H1 (cell line): ENCODE data around the gene SLC2A3. TPM values are rescaled to one million over a fixed set of nuclear protein-coding genes. Genes with fewer than 3 reads are reported as not detected.

ENCODE experiments used
- CTCF ChIA-PET: fragments of 300-600 bp; sonication (Branson Sonifier 250); formaldehyde crosslinking; loops from one replicate; lab custom pipeline; 2021; ENCODE audit not compliant: partially characterized antibody; lab: Charles Lee
- POLR2A ChIA-PET: fragments of 300-600 bp; sonication (Branson Sonifier 250); formaldehyde crosslinking; loops from one replicate; lab custom pipeline; 2021; ENCODE audit warnings: inconsistent platforms; ENCODE audit not compliant: partially characterized antibody; lab: Charles Lee
- DNase-seq, 2 experiments: peaks; one replicate each; pipeline versions ENCODE4 v3.0.0 to v3.0.0-alpha.2; 2010 to 2022; ENCODE audit warnings: low spot score in 2 of 2, low read depth in 1 of 2, mixed read lengths in 1 of 2
- FAIRE-seq: peaks from 2 replicates; lab custom pipeline; 2011; peaks lifted over from hg19 to GRCh38; lab: Jason Lieb, UNC
- H2AFZ ChIP-seq: 2 replicates; pipeline ENCODE4 v1.8.1; 2012; ENCODE audit warnings: low read length, inconsistent platforms
- H2AK5ac ChIP-seq: 2 replicates; pipeline ENCODE4 v1.6.1; 2013; ENCODE audit warnings: low read depth, low read length
- H2BK120ac ChIP-seq: replicated peaks from 2 replicates; pipeline ENCODE3; 2013; ENCODE audit warnings: low read depth, low read length, inconsistent platforms
- H2BK12ac ChIP-seq: 2 replicates; pipeline ENCODE4 v1.6.1; 2013; ENCODE audit warnings: low read depth, low read length
- H2BK15ac ChIP-seq: 2 replicates; pipeline ENCODE4 v1.6.1; 2013; ENCODE audit warnings: low read length
- H2BK20ac ChIP-seq: 2 replicates; pipeline ENCODE4 v1.6.1; 2013; ENCODE audit warnings: low read length
- H2BK5ac ChIP-seq: 2 replicates; pipeline ENCODE4 v1.6.1; 2013; ENCODE audit warnings: low read depth, low read length
- H3K14ac ChIP-seq: 2 replicates; pipeline ENCODE4 v1.6.1; 2013; ENCODE audit warnings: inconsistent platforms; ENCODE audit not compliant: insufficient read length
- H3K18ac ChIP-seq: 2 replicates; pipeline ENCODE4 v1.6.1; 2013; ENCODE audit warnings: low read length; ENCODE audit errors: extremely low read depth
- H3K23ac ChIP-seq: 2 replicates; pipeline ENCODE4 v1.6.1; 2013; ENCODE audit warnings: inconsistent platforms; ENCODE audit not compliant: insufficient read length
- H3K23me2 ChIP-seq: 2 replicates; pipeline ENCODE4 v1.6.1; 2013; ENCODE audit warnings: low read depth, low read length
- H3K27ac ChIP-seq: 2 replicates; pipeline ENCODE4 v1.6.1; 2011; ENCODE audit warnings: low read depth, low read length, inconsistent platforms
- H3K27me3 ChIP-seq, 4 experiments: replicated peaks in 1 of 4; 1 replicate in 1 of 4; 2 replicates in 3 of 4; pipeline versions ENCODE4 v1.6.1 to v1.8.1; 2011 to 2013; ENCODE audit warnings: low read length in 3 of 4, mild to moderate bottlenecking in 3 of 4, inconsistent platforms in 2 of 4, mixed read lengths in 2 of 4, moderate library complexity in 1 of 4; ENCODE audit not compliant: control insufficient read depth in 3 of 4, insufficient read depth in 3 of 4; ENCODE audit errors: extremely low read depth in 1 of 4
- H3K36me3 ChIP-seq, 4 experiments: 2 replicates each; pipeline versions ENCODE4 v1.6.1 to v1.8.1; 2011 to 2013; ENCODE audit warnings: mild to moderate bottlenecking in 4 of 4, low read length in 3 of 4, moderate library complexity in 2 of 4, control low read depth in 1 of 4, inconsistent platforms in 1 of 4; ENCODE audit not compliant: insufficient read depth in 4 of 4, control insufficient read depth in 2 of 4
- H3K4ac ChIP-seq: replicated peaks from 2 replicates; pipeline ENCODE3; 2013; ENCODE audit warnings: low read length, low read depth, mixed read lengths, inconsistent platforms; ENCODE audit not compliant: insufficient read length
- H3K4me1 ChIP-seq, 4 experiments: replicated peaks in 1 of 4; 1 replicate in 1 of 4; 2 replicates in 3 of 4; pipeline versions ENCODE4 v1.6.1 to v1.8.1; 2011 to 2013; ENCODE audit warnings: low read length in 3 of 4, inconsistent platforms in 2 of 4, mixed read lengths in 1 of 4; ENCODE audit not compliant: insufficient read depth in 4 of 4, control insufficient read depth in 3 of 4
- H3K4me2 ChIP-seq, 2 experiments: 2 replicates each; pipeline versions ENCODE4 v1.6.1 to v1.8.1; 2011 to 2013; ENCODE audit warnings: low read depth in 2 of 2, low read length in 2 of 2, control low read depth in 1 of 2, inconsistent platforms in 1 of 2, mild to moderate bottlenecking in 1 of 2; ENCODE audit not compliant: insufficient read depth in 1 of 2
- H3K4me3 ChIP-seq, 4 experiments: fragments of 200-600, 300-600 bp in 1 of 4; sonication (generic), shearing (Covaris generic), sonication (Bioruptor Twin) in 1 of 4; 2 replicates each; pipeline versions ENCODE4 v1.5.1 to v1.8.1; 2011 to 2016; ENCODE audit warnings: low read length in 4 of 4, low read depth in 3 of 4, control low read depth in 2 of 4, inconsistent platforms in 2 of 4, mild to moderate bottlenecking in 2 of 4, mixed read lengths in 1 of 4, moderate library complexity in 1 of 4; ENCODE audit not compliant: insufficient read depth in 2 of 4; ENCODE audit errors: extremely low read depth in 1 of 4
- H3K56ac ChIP-seq: replicated peaks from 2 replicates; pipeline ENCODE3; 2013; ENCODE audit warnings: low read depth, mild to moderate bottlenecking, mixed read lengths, low read length, inconsistent platforms; ENCODE audit not compliant: insufficient read length
- H3K79me1 ChIP-seq: 2 replicates; pipeline ENCODE4 v1.6.1; 2013; ENCODE audit warnings: low read depth, low read length, control low read depth
- H3K79me2 ChIP-seq, 2 experiments: 2 replicates each; pipeline versions ENCODE4 v1.6.1 to v1.8.1; 2012 to 2013; ENCODE audit warnings: low read length in 2 of 2, mild to moderate bottlenecking in 2 of 2, inconsistent platforms in 1 of 2; ENCODE audit not compliant: insufficient read depth in 2 of 2, control insufficient read depth in 1 of 2
- H3K9ac ChIP-seq, 4 experiments: replicated peaks in 1 of 4; 1 replicate in 1 of 4; 2 replicates in 3 of 4; pipeline versions ENCODE4 v1.6.1 to v1.8.1; 2011 to 2013; ENCODE audit warnings: low read depth in 3 of 4, low read length in 3 of 4, control low read depth in 2 of 4, mild to moderate bottlenecking in 2 of 4, moderate library complexity in 2 of 4, inconsistent platforms in 1 of 4; ENCODE audit errors: extremely low read depth in 1 of 4
- H3K9me3 ChIP-seq, 2 experiments: 2 replicates each; pipeline versions ENCODE4 v1.6.1 to v1.8.1; 2012 to 2013; ENCODE audit warnings: mild to moderate bottlenecking in 2 of 2, moderate library complexity in 2 of 2, control low read depth in 1 of 2, inconsistent platforms in 1 of 2, low read depth in 1 of 2, low read length in 1 of 2, mixed read lengths in 1 of 2; ENCODE audit not compliant: insufficient read depth in 2 of 2
- H4K20me1 ChIP-seq, 2 experiments: replicated peaks in 1 of 2; 2 replicates each; pipeline versions ENCODE3 to v1.8.1; 2011 to 2013; ENCODE audit warnings: inconsistent platforms in 2 of 2, low read length in 2 of 2, mild to moderate bottlenecking in 1 of 2; ENCODE audit not compliant: insufficient read depth in 2 of 2, control insufficient read depth in 1 of 2
- H4K5ac ChIP-seq: 2 replicates; pipeline ENCODE4 v1.6.1; 2013; ENCODE audit warnings: low read length, low read depth, mixed read lengths, inconsistent platforms; ENCODE audit not compliant: insufficient read length
- H4K8ac ChIP-seq: 2 replicates; pipeline ENCODE4 v1.8.0; 2013; ENCODE audit warnings: mild to moderate bottlenecking, moderate library complexity, low read length, inconsistent platforms; ENCODE audit not compliant: insufficient read depth; ENCODE audit errors: extremely low read depth
- H4K91ac ChIP-seq: replicated peaks from 2 replicates; pipeline ENCODE3; 2013; ENCODE audit warnings: low read length, mixed read lengths, inconsistent platforms; ENCODE audit not compliant: insufficient read length
- SIX5 ChIP-seq: IDR thresholded peaks from 2 replicates; pipeline ENCODE4 v1.6.1; 2011; ENCODE audit warnings: mild to moderate bottlenecking, low read depth, low read length
- WGBS, 2 experiments: shearing (Covaris generic) in 1 of 2; methylation state at CpG; one replicate each; pipeline versions ENCODE4 v1.1.6 to v1.1.7; 2013 to 2015; ENCODE audit warnings: low lambda C conversion rate in 2 of 2, mixed read lengths in 2 of 2, inconsistent platforms in 1 of 2, low coverage in 1 of 2, missing lambda C conversion rate in 1 of 2; ENCODE audit not compliant: insufficient replicate concordance in 2 of 2, insufficient coverage in 1 of 2, insufficient read length in 1 of 2; ENCODE audit errors: extremely low coverage in 1 of 2, missing lambda C conversion rate in 1 of 2; 5-methylcytosine and 5-hydroxymethylcytosine counted together
- polyA plus RNA-seq, 7 experiments: library from polyadenylated mRNA; depleted of rRNA in 3 of 7; stranded (reverse) in 5 of 7; unstranded in 2 of 7; fragments of >200 nt in 5 of 7; fragments of 200-250 nt in 2 of 7; gene quantifications; 1 replicate in 5 of 7; 2 replicates in 1 of 7; 4 replicates in 1 of 7; pipeline versions ENCODE4 v1.2.1 to v1.2.3, GENCODE V29; 2011 to 2013; ENCODE audit warnings: missing spikeins in 2 of 7, mixed read lengths in 2 of 7
- total RNA-seq: library from RNA; stranded (reverse); fragmentation: NEBNext Ultra II Directional; extraction: Animal tissue kit (Norgen Biotek cat#: 25700); gene quantifications from 2 replicates; pipeline ENCODE4 v1.2.1, GENCODE V29; 2021
- TF ChIP-seq, protein P1 (sequence below): IDR thresholded peaks from 2 replicates; pipeline ENCODE4 v1.6.1; 2012; ENCODE audit warnings: low read length, inconsistent platforms

Gene SLC2A3
- total and polyA plus RNA-seq, 2 of the 8 experiments (the other 6 are each of a cell fraction or from before 2014, with no cell fraction given), result 417 to 688 TPM

GRCh38 chr12:7933255-7933726 lies 2.7 kb downstream of the SLC2A3 start:
- Histone ChIP-seq H4K8ac (no peak overlapping the region), H3K9ac (no peak overlapping the region; a peak in 2 of 7 replicates), H2AK5ac (no peak overlapping the region), H3K56ac (no peak overlapping the region), H3K4me2 (peak overlapping the region; percentile 68 to 72), H3K27me3 (no peaks in the 10 kb centered on the region), H2BK12ac (no peak overlapping the region), H3K4me1 (peaks cover 0 to 13% (median 3%) of the 10 kb centered on the region in 4 experiments; a peak in 4 of 7 replicates), H3K79me1 (no peaks in the 10 kb centered on the region), H3K23me2 (peaks cover 4% of the 10 kb centered on the region), H4K91ac (no peak overlapping the region), H3K18ac (no peak overlapping the region; the same call in 1 of the 2 replicates), H3K23ac (no peak overlapping the region), H2BK120ac (no peak overlapping the region), H4K5ac (no peak overlapping the region), H3K4me3 (peak overlapping the region; percentile 83 to 98 (median 92); a peak in 5 of 8 replicates), H3K14ac (no peak overlapping the region), H2AFZ (no peak overlapping the region), H3K79me2 (peaks cover 19 to 55% of the 10 kb centered on the region in 2 experiments), H3K27ac (no peak overlapping the region), H2BK5ac (no peak overlapping the region), H4K20me1 (peaks cover 3 to 8% of the 10 kb centered on the region in 2 experiments), H3K9me3 (no peaks in the 10 kb centered on the region), H3K4ac (no peak overlapping the region), H2BK15ac (no peak overlapping the region), H3K36me3 (peaks cover 24 to 54% (median 43%) of the 10 kb centered on the region in 4 experiments), H2BK20ac (no peak overlapping the region)
- 25% methylated on average over 7 of the region's 7 CpGs; no CpG with 5 or more reads in 1 of the 2 experiments for WGBS, 2 experiments
- ChIA-PET CTCF (interaction anchor here (0.6 to 8.1 kb wide), 45 partner anchors 10 to 1128 kb away, joined by 3 to 73 read pairs (median 5); no protein-coding TSS in a partner anchor), POLR2A (interaction anchor here (0.5 to 13.5 kb wide), 19 partner anchors 10 to 268 kb away, joined by 3 to 300 read pairs (median 3); partner anchors contain the start of gene SLC2A14)
- FAIRE-seq (peak; percentile 92), DNase-seq (peak; percentile 65 to 71)
- TF ChIP-seq, protein P1, sequence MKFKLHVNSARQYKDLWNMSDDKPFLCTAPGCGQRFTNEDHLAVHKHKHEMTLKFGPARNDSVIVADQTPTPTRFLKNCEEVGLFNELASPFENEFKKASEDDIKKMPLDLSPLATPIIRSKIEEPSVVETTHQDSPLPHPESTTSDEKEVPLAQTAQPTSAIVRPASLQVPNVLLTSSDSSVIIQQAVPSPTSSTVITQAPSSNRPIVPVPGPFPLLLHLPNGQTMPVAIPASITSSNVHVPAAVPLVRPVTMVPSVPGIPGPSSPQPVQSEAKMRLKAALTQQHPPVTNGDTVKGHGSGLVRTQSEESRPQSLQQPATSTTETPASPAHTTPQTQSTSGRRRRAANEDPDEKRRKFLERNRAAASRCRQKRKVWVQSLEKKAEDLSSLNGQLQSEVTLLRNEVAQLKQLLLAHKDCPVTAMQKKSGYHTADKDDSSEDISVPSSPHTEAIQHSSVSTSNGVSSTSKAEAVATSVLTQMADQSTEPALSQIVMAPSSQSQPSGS, result no peak
- TF ChIP-seq SIX5, result no peak
